GM23338 (cell line): ENCODE measurements around the gene CEACAM4. TPM values are rescaled to one million over a fixed set of nuclear protein-coding genes. Genes with fewer than 3 reads are reported as not detected.

ENCODE experiments used
- CREB1 ChIP-seq: fragments of 250-450 bp; sonication (Bioruptor Pico); IDR thresholded peaks from 2 replicates; pipeline ENCODE4 v1.5.0; 2020; ENCODE audit warnings: low read depth, mild to moderate bottlenecking, moderate library complexity
- EZH2 ChIP-seq: fragments of 200-600 bp; sonication (generic); IDR thresholded peaks from one replicate; pipeline ENCODE4 v1.8.0; 2017; ENCODE audit warnings: antibody characterized with exemption, mild to moderate bottlenecking, low read depth; ENCODE audit not compliant: unreplicated experiment
- EZH2phosphoT487 ChIP-seq: fragments of 200-600 bp; sonication (generic); IDR thresholded peaks from one replicate; pipeline ENCODE4 v1.8.1; 2018; ENCODE audit warnings: antibody characterized with exemption; ENCODE audit not compliant: unreplicated experiment
- JUNB ChIP-seq: IDR thresholded peaks from one replicate; pipeline ENCODE4 v1.6.1; 2016; ENCODE audit warnings: antibody characterized with exemption; ENCODE audit not compliant: unreplicated experiment
- NANOG ChIP-seq: IDR thresholded peaks from 2 replicates; pipeline ENCODE4 v1.6.1; 2016; ENCODE audit warnings: antibody characterized with exemption, borderline replicate concordance
- STAT1 ChIP-seq: IDR thresholded peaks from one replicate; pipeline ENCODE4 v1.6.1; 2016; ENCODE audit warnings: antibody characterized with exemption; ENCODE audit not compliant: unreplicated experiment
- ZNF114 ChIP-seq: fragments of 250-450 bp; sonication (Bioruptor Pico); IDR thresholded peaks from 2 replicates; pipeline ENCODE4 v1.5.0; 2020; ENCODE audit warnings: mild to moderate bottlenecking, moderate library complexity
- ZNF331 ChIP-seq: fragments of 250-450 bp; sonication (Bioruptor Pico); IDR thresholded peaks from 2 replicates; pipeline ENCODE4 v1.5.0; 2020; ENCODE audit warnings: low read depth, mild to moderate bottlenecking, moderate library complexity
- ZNF462 ChIP-seq: fragments of 250-450 bp; sonication (Bioruptor Pico); IDR thresholded peaks from 2 replicates; pipeline ENCODE4 v1.5.0; 2020; ENCODE audit warnings: mild to moderate bottlenecking, moderate library complexity
- polyA plus RNA-seq: library from polyadenylated mRNA; unstranded; fragments of >200 nt; fragmentation: Nextera tagmentation; extraction: Ambion mirVana; gene quantifications from 2 replicates; pipeline ENCODE4 v1.2.1, GENCODE V29; 2016
- total RNA-seq: library from RNA; depleted of rRNA; stranded (reverse); fragments of >200 nt; shearing (Covaris generic); gene quantifications from 2 replicates; pipeline ENCODE4 v1.2.3, GENCODE V29; 2014
- TF ChIP-seq, protein P1 (sequence below): IDR thresholded peaks from one replicate; pipeline ENCODE4 v1.6.1; 2018; ENCODE audit warnings: antibody characterized with exemption; ENCODE audit not compliant: unreplicated experiment
- TF ChIP-seq, protein P2 (sequence below): IDR thresholded peaks from 2 replicates; pipeline ENCODE4 v1.6.1; 2016; ENCODE audit warnings: antibody characterized with exemption

Gene CEACAM4
- total and polyA plus RNA-seq, 2 experiments from 2014 or later = not detected

DNA sequence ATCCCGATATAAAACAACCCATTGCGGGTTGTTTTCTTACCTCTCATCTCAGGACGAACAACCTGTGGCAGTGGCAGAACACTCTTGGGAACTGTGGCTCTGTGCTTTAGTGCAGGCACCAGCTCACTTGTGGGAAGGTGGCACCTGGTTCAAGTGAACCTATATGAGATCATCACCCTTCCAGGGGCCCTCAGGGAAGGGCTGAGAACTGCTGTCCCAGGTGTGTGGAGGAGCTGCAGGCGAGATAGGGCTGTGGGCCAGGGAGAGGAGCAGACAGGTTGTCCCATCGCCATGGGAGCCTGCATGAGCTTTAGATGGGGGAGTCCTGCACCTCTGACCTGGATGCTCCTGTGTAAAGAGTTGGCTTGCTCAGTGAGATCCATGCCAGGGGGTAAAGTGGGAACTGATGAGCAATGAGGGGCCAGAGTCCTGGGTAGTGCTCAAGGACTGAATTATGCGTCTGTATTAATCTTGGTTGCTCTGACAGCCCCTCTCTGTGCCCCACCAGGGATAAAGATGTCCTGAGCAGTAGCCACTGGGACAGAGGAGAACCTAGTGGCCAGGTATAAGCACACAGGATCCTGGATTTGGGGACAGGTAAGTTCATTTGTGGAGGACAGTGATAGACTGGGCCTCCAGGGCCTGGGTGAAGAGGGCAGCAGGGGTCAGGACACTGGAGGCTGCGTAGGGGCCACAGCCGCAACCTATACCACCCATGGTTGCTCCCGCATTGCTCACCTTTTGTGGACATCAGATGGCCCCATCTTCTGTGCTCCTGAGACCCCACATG, 8.7 kb downstream of the CEACAM4 start (continued):
- TF ChIP-seq ZNF462 (CRISPR knock-in tag) = no peak
- no peak for TF ChIP-seq ZNF114
- no peak for TF ChIP-seq ZNF331
- TF ChIP-seq, protein P1, sequence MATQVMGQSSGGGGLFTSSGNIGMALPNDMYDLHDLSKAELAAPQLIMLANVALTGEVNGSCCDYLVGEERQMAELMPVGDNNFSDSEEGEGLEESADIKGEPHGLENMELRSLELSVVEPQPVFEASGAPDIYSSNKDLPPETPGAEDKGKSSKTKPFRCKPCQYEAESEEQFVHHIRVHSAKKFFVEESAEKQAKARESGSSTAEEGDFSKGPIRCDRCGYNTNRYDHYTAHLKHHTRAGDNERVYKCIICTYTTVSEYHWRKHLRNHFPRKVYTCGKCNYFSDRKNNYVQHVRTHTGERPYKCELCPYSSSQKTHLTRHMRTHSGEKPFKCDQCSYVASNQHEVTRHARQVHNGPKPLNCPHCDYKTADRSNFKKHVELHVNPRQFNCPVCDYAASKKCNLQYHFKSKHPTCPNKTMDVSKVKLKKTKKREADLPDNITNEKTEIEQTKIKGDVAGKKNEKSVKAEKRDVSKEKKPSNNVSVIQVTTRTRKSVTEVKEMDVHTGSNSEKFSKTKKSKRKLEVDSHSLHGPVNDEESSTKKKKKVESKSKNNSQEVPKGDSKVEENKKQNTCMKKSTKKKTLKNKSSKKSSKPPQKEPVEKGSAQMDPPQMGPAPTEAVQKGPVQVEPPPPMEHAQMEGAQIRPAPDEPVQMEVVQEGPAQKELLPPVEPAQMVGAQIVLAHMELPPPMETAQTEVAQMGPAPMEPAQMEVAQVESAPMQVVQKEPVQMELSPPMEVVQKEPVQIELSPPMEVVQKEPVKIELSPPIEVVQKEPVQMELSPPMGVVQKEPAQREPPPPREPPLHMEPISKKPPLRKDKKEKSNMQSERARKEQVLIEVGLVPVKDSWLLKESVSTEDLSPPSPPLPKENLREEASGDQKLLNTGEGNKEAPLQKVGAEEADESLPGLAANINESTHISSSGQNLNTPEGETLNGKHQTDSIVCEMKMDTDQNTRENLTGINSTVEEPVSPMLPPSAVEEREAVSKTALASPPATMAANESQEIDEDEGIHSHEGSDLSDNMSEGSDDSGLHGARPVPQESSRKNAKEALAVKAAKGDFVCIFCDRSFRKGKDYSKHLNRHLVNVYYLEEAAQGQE = no peak
- no peak for TF ChIP-seq JUNB
- no peak for TF ChIP-seq STAT1
- TF ChIP-seq NANOG = no peak
- no peak for TF ChIP-seq EZH2phosphoT487
- no peak for TF ChIP-seq EZH2
- no peak for TF ChIP-seq CREB1 (CRISPR knock-in tag)
- TF ChIP-seq, protein P2, sequence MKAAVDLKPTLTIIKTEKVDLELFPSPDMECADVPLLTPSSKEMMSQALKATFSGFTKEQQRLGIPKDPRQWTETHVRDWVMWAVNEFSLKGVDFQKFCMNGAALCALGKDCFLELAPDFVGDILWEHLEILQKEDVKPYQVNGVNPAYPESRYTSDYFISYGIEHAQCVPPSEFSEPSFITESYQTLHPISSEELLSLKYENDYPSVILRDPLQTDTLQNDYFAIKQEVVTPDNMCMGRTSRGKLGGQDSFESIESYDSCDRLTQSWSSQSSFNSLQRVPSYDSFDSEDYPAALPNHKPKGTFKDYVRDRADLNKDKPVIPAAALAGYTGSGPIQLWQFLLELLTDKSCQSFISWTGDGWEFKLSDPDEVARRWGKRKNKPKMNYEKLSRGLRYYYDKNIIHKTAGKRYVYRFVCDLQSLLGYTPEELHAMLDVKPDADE = no peak
